ENCODE measurements around the gene LRFN4. TPM values are rescaled to one million over a fixed set of nuclear protein-coding genes. Genes with fewer than 3 reads are reported as not detected.

The LRFN4 gene
- total RNA-seq: 36.5 and 38.4 TPM in 2 replicates

DNA sequence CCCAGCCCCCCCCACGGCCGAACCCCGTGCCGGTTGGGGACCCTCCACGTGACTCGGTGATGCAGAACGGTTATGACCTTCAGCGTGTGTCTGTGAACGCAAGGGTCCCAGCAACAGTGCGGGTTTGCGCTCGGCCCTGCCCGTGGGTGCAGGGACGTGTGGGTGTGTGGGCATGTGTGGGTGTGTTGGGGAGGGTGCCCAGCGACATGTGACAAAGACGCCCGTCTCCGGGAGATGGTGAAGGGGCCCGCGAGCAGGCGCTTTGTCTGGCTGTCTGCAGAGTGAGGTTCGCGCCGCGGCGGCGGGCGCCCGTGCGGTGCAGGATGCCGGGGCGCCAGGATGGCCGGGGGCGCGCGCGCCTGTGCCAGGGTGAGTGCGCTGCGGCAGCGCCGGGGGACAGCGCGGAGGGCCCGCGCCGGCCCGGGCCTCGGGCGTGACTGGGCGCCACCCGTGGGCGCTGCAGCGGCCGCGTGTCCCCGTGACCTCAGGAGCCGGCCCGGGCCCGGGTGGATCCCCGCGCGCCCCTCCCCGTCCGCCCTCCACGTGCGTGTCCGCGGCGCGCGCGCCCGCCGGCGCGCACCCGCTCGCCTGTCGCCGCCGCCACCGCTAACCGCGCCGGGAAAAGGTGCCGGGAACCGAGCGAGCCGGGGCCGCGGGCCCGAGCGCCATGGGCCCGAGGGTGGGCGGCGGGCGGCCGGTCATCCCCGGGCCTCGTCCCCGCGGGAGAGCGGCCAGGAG lies at the start of gene LRFN4:
Gene LRFN4, plus strand, starts transcription at position 569 of the 738 bp plus-strand sequence. CDS start 681 bp downstream, outside the sequence.

DNA sequence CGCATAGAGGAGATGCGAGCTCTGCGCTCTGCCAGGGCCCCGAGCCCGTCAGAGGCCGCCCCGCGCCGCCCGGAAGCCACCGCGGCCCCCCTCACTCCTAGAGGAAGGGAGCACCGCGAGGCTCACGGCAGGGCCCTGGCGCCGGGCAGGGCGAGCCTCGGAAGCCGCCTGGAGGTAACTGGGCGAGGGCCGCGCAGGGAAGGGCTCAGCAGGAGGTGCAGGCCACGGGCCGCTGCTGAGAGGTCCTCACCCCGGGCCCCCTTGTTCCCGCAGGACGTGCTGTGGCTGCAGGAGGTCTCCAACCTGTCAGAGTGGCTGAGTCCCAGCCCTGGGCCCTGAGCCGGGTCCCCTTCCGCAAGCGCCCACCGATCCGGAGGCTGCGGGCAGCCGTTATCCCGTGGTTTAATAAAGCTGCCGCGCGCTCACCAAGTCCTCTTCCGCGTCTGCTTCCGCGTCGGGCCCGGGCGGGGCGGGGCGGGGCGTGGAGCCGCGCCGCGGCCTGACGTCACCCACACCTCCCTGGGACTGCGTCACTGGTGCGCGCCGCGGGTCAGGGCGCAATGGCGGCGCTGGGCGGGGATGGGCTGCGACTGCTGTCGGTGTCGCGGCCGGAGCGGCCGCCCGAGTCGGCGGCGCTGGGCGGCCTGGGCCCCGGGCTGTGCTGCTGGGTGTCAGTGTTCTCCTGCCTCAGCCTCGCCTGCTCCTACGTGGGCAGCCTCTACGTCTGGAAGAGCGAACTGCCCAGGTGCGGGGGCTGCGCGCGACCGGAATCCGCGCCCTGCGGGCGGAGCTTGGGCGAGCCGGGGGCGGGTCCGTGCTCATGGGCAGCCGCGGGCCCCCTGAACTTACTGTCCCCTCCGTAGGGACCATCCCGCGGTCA lies 13.7 kb upstream of the LRFN4 start, which contains the start of gene RCE1:
Gene RCE1, plus strand, starts transcription at position 546 of the 880 bp plus-strand sequence. Its CDS starts 15 bp downstream, at position 561.

Other genes with a start within 250 kb of the LRFN4 start
- gene RBM14, start 240.4 kb upstream of the LRFN4 start, total RNA-seq: 33.9 and 46.5 TPM in 2 replicates
- 87.2 and 102 TPM in 2 replicates for gene RBM4, start 218.4 kb upstream of the LRFN4 start, total RNA-seq
- gene RBM4B, start 179.2 kb upstream of the LRFN4 start, total RNA-seq: 13.2 and 13.3 TPM in 2 replicates
- gene SPTBN2, start 127.8 kb upstream of the LRFN4 start, total RNA-seq: 67.0 and 131 TPM in 2 replicates
- 27.7 TPM in 2 replicates for gene RCE1, start 13.6 kb upstream of the LRFN4 start, total RNA-seq
- gene PC, start 101.3 kb downstream of the LRFN4 start, total RNA-seq: 44.9 and 60.5 TPM in 2 replicates
- not detected in 2 replicates for gene C11orf86, start 118.2 kb downstream of the LRFN4 start, total RNA-seq
- gene SYT12, start 166.1 kb downstream of the LRFN4 start, total RNA-seq: 9.0 and 13.1 TPM in 2 replicates
- gene RHOD, start 199.8 kb downstream of the LRFN4 start, total RNA-seq: 358 and 363 TPM in 2 replicates

Data from airway epithelial cell (primary cell).